Measurements from ENCODE around the gene NACC2. TPM values are rescaled to one million over a fixed set of nuclear protein-coding genes. Genes with fewer than 3 reads are reported as not detected.
A peak's percentile ranks its signal among the peaks of the same experiment; 100 is the strongest.

Gene NACC2
- total RNA-seq, 4 donors from 2014 or later, result 22.2 to 64.3 (median 26.5) TPM

- Histone ChIP-seq H3K4me1 (peaks cover 14 to 34% (median 29%) of the 10 kb centered on the region in 4 donors), H3K27ac (peak overlapping the region in 2 of 4 donors; percentile 94 to 98), H3K9me3 (no peaks in the 10 kb centered on the region), H3K27me3 (peaks cover 12% of the 10 kb centered on the region), H3K36me3 (no peaks in the 10 kb centered on the region), H3K4me3 (no peak overlapping the region)
- TF ChIP-seq POLR2AphosphoS5 (IDR thresholded peaks at IDR 0.05) (no peak), POLR2A (IDR thresholded peaks at IDR 0.05) (no peak), EP300 (IDR thresholded peaks at IDR 0.05; ENCODE audit: low read depth) (no peak), CTCF (IDR thresholded peaks at IDR 0.05) (no peak)
- in situ Hi-C loops (cut with MboI; ENCODE audit: low pct_ligation_motif_present in 1 of 4, low pct_unique_long_range_greater_than_20kb in 1 of 4, low sequenced_read_pairs in 3 of 4) (loop anchor here (5.0 to 25.0 kb wide), 5 partner anchors 153 to 258 kb away; partner anchors contain the start of gene UBAC1 (in 2 of the 4)), intact Hi-C loops (cut with DNase I; ENCODE audit: low total_unique reads) (loop anchor here (5.0 kb wide), 1 partner anchor 253 kb away; no protein-coding TSS in a partner anchor)
- WGBS, 2 donors (ENCODE audit: low coverage in 1 of 2), result 56% methylated on average over 14 of the region's 18 CpGs; no CpG with 5 or more reads in 1 of the 2 donors
- no peak for DNase-seq
These were observed 25.4 kb upstream of the NACC2 start for GRCh38 chr9:136120438-136120844.

- Histone ChIP-seq H3K27me3 (peaks cover 12% of the 10 kb centered on the region), H3K4me1 (peaks cover 14 to 34% (median 29%) of the 10 kb centered on the region in 4 donors), H3K9me3 (no peaks in the 10 kb centered on the region), H3K27ac (peak overlapping the region; percentile 94 to 98 (median 97)), H3K4me3 (peak overlapping the region in 3 of 4 donors; percentile 65 to 93 (median 89)), H3K36me3 (no peaks in the 10 kb centered on the region)
- in situ Hi-C loops (cut with MboI; ENCODE audit: low pct_ligation_motif_present in 1 of 4, low pct_unique_long_range_greater_than_20kb in 1 of 4, low sequenced_read_pairs in 3 of 4) (loop anchor here (5.0 to 25.0 kb wide), 5 partner anchors 153 to 258 kb away; partner anchors contain the start of gene UBAC1 (in 2 of the 4)), intact Hi-C loops (cut with DNase I; ENCODE audit: low total_unique reads) (loop anchor here (1.0 to 5.0 kb wide), 2 partner anchors 129 to 253 kb away; no protein-coding TSS in a partner anchor)
- TF ChIP-seq POLR2A (IDR thresholded peaks at IDR 0.05), result no peak
- TF ChIP-seq CTCF (IDR thresholded peaks at IDR 0.05), result no peak
- no peak for TF ChIP-seq EP300 (IDR thresholded peaks at IDR 0.05; ENCODE audit: low read depth)
- TF ChIP-seq POLR2AphosphoS5 (IDR thresholded peaks at IDR 0.05), result no peak
- WGBS, 2 donors (ENCODE audit: low coverage in 1 of 2), result 25 to 44% methylated on average over 5 to 11 of the region's 11 CpGs
- peak; percentile 42 for DNase-seq
These were observed 24.8 kb upstream of the NACC2 start for GRCh38 chr9:136119883-136120393.

GRCh38 chr9:136119061-136119882 is 24.2 kb upstream of the NACC2 start:
- H3K9me3 ChIP-seq, result no peaks in the 10 kb centered on the region
- H3K36me3 ChIP-seq, result no peaks in the 10 kb centered on the region
- peak overlapping the region; percentile 65 to 93 (median 80) for H3K4me3 ChIP-seq
- peak overlapping the region; percentile 94 to 98 (median 97) for H3K27ac ChIP-seq
- WGBS, 2 donors (ENCODE audit: low coverage in 1 of 2), result 0 to 1% methylated on average over 5 to 64 of the region's 64 CpGs
- peaks cover 14 to 34% (median 29%) of the 10 kb centered on the region in 4 donors for H3K4me1 ChIP-seq
- no peak for TF ChIP-seq EP300 (IDR thresholded peaks at IDR 0.05; ENCODE audit: low read depth)
- TF ChIP-seq CTCF (IDR thresholded peaks at IDR 0.05), result peak in 1 of 5 experiments; percentile 44
- TF ChIP-seq POLR2AphosphoS5 (IDR thresholded peaks at IDR 0.05), result no peak
- TF ChIP-seq POLR2A (IDR thresholded peaks at IDR 0.05), result peak; percentile 86
- DNase-seq, result peak; percentile 47
- H3K27me3 ChIP-seq, result peaks cover 11% of the 10 kb centered on the region
- intact Hi-C loops (cut with DNase I; ENCODE audit: low total_unique reads) (loop anchor here (1.0 kb wide), 1 partner anchor 128 kb away; no protein-coding TSS in a partner anchor), in situ Hi-C loops (cut with MboI; ENCODE audit: low pct_ligation_motif_present in 1 of 4, low pct_unique_long_range_greater_than_20kb in 1 of 4, low sequenced_read_pairs in 3 of 4) (loop anchor here in 1 of 4 donors (25.0 kb wide), 1 partner anchor 257 kb away; no protein-coding TSS in a partner anchor)
